ENCODE results near the gene STEAP4.

STEAP4 gene

DNA sequence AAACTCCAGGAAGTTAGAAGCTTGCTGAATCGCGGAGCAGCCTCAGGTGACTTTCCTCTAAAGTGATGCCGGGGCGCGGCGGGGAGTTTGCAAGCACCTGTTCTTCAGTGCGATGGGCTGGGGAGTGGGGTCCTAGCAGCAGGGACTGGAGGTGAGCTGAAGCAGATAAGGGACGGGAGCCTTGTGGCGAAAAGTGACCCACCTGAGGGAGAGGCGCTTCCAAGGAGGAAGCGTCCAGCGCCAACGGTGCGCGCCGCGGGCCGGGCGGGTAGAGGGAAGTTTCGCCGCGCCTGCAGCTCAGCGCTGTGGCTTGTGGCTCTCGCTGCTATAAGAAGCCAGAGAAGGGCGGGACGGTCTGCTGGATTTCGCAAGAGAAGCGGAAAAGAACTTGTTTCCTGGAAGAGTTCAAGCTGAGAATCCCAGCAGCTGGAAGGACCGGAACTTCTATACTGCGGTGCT, at the start of gene STEAP4:
TSS of gene STEAP4 (minus strand) at position 305 of the 459 bp plus-strand sequence. CDS start 22,625 bp downstream, outside the sequence.
- peak; percentile 62 for DNase-seq
- Mint-ChIP-seq H3K4me3 (peak within 1 kb of the TSS; percentile 83), H3K4me1 (peaks cover 9% of the 10 kb centered on the region), H3K36me3 (ENCODE audit: low read depth) (no peaks in the 10 kb centered on the region), H3K27ac (no peak within 1 kb of the TSS), H3K27me3 (ENCODE audit: low read depth, poor library complexity) (peaks cover 54% of the 10 kb centered on the region), H3K9me3 (no peaks in the 10 kb centered on the region)
- TF ChIP-seq, protein P1, sequence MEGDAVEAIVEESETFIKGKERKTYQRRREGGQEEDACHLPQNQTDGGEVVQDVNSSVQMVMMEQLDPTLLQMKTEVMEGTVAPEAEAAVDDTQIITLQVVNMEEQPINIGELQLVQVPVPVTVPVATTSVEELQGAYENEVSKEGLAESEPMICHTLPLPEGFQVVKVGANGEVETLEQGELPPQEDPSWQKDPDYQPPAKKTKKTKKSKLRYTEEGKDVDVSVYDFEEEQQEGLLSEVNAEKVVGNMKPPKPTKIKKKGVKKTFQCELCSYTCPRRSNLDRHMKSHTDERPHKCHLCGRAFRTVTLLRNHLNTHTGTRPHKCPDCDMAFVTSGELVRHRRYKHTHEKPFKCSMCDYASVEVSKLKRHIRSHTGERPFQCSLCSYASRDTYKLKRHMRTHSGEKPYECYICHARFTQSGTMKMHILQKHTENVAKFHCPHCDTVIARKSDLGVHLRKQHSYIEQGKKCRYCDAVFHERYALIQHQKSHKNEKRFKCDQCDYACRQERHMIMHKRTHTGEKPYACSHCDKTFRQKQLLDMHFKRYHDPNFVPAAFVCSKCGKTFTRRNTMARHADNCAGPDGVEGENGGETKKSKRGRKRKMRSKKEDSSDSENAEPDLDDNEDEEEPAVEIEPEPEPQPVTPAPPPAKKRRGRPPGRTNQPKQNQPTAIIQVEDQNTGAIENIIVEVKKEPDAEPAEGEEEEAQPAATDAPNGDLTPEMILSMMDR (IDR thresholded peaks at IDR 0.05): no peak

- Mint-ChIP-seq H3K36me3 (ENCODE audit: low read depth) (no peaks in the 10 kb centered on the region), H3K27ac (no peak overlapping the region), H3K4me3 (no peak overlapping the region), H3K4me1 (peaks cover 12% of the 10 kb centered on the region), H3K9me3 (peaks cover 14% of the 10 kb centered on the region), H3K27me3 (ENCODE audit: low read depth, poor library complexity) (peaks cover 4% of the 10 kb centered on the region)
- DNase-seq: no peak
- TF ChIP-seq, protein P1 (IDR thresholded peaks at IDR 0.05): no peak
These were observed 48.3 kb upstream of the STEAP4 start for GRCh38 chr7:88355011-88355410.

DNA sequence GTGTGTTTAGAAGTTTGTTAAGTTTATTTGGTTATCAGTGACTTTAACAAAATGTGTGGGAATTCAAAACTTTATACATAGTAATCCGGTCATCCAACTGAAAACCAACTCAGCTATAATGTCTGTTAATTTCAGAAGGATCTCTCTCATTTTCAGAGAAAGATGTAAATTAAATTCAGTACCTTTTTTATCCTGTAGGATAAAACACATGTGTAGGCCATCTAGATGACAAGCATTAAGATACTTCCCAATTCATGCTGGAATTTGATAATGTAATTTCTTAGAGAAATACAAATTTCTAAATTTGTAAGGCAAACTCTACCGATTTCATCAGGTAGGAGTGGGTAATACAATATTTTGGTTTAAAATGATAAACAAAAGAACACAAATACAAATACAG, 43.4 kb upstream of the STEAP4 start:
- peaks cover 4% of the 10 kb centered on the region for H3K27me3 Mint-ChIP-seq (ENCODE audit: low read depth, poor library complexity)
- H3K27ac Mint-ChIP-seq: no peak overlapping the region
- no peak for DNase-seq
- H3K36me3 Mint-ChIP-seq (ENCODE audit: low read depth): no peaks in the 10 kb centered on the region
- H3K4me3 Mint-ChIP-seq: no peak overlapping the region
- no peaks in the 10 kb centered on the region for H3K9me3 Mint-ChIP-seq
- TF ChIP-seq, protein P1 (IDR thresholded peaks at IDR 0.05): no peak
- peaks cover 51% of the 10 kb centered on the region for H3K4me1 Mint-ChIP-seq

DNA sequence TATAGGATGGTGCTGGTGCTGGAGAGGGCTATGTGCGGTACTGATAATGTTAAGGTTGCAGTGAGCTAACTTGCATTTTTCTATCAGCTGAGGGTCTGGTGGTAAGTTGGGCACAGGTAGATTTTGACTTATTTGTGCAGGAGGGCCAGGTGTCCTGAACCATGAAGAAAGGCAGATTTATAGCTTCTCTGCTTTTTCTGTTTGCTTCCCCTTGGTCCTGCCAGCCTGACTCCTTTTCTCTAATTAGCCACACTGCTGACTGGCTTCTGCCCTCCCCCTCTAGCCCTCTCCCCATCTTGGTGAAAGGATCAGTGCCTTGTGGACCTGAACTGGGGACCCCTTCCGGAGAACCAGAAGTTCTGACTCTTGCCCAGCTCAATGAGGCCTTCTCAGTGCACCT, 40.8 kb upstream of the STEAP4 start:
- peak; percentile 5 for DNase-seq
- Mint-ChIP-seq H3K27me3 (ENCODE audit: low read depth, poor library complexity) (no peaks in the 10 kb centered on the region), H3K9me3 (no peaks in the 10 kb centered on the region), H3K36me3 (ENCODE audit: low read depth) (no peaks in the 10 kb centered on the region), H3K27ac (peak overlapping the region; percentile 85), H3K4me3 (no peak overlapping the region), H3K4me1 (peaks cover 54% of the 10 kb centered on the region)
- TF ChIP-seq, protein P1 (IDR thresholded peaks at IDR 0.05): no peak

- peak; percentile 8 for DNase-seq
- H3K27me3 Mint-ChIP-seq (ENCODE audit: low read depth, poor library complexity): no peaks in the 10 kb centered on the region
- peak overlapping the region; percentile 85 for H3K27ac Mint-ChIP-seq
- TF ChIP-seq, protein P1 (IDR thresholded peaks at IDR 0.05): no peak
- H3K4me3 Mint-ChIP-seq: no peak overlapping the region
- H3K4me1 Mint-ChIP-seq: peaks cover 54% of the 10 kb centered on the region
- no peaks in the 10 kb centered on the region for H3K9me3 Mint-ChIP-seq
- no peaks in the 10 kb centered on the region for H3K36me3 Mint-ChIP-seq (ENCODE audit: low read depth)
These were observed 40.4 kb upstream of the STEAP4 start for GRCh38 chr7:88347090-88347489.

DNA sequence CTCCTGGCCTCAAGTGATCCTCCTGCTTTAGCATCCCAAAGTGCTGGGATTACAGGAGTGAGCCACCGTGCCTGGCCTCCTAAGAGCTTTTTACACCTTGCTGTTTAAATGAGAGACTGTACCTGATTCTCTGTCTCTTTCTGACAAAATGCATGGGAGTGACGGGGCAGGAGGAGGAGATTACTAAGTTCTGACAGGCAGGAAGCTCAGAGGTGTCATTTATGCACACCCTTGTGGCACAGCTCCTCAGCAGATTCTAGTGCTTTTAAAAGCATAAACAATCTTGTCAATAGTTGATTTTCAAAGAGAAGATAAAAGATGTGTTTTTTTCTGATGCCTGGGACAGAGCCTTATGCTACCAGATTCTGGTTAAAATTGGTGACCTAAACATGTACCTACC, 39.7 kb upstream of the STEAP4 start:
- Mint-ChIP-seq H3K36me3 (ENCODE audit: low read depth) (no peaks in the 10 kb centered on the region), H3K4me1 (peaks cover 50% of the 10 kb centered on the region), H3K27ac (no peak overlapping the region), H3K4me3 (peak overlapping the region; percentile 36), H3K9me3 (no peaks in the 10 kb centered on the region), H3K27me3 (ENCODE audit: low read depth, poor library complexity) (peaks cover 2% of the 10 kb centered on the region)
- DNase-seq: no peak
- TF ChIP-seq, protein P1 (IDR thresholded peaks at IDR 0.05): no peak

Measured in nephron progenitor cell (in vitro differentiated cells).